Islet of Langerhans (tissue), 1 donor: ENCODE data around the gene KCTD12.

Experiments used
- FAIRE-seq: peaks from one replicate; lab custom pipeline; 2011; peaks lifted over from hg19 to GRCh38; lab: Jason Lieb, UNC

The KCTD12 gene

DNA sequence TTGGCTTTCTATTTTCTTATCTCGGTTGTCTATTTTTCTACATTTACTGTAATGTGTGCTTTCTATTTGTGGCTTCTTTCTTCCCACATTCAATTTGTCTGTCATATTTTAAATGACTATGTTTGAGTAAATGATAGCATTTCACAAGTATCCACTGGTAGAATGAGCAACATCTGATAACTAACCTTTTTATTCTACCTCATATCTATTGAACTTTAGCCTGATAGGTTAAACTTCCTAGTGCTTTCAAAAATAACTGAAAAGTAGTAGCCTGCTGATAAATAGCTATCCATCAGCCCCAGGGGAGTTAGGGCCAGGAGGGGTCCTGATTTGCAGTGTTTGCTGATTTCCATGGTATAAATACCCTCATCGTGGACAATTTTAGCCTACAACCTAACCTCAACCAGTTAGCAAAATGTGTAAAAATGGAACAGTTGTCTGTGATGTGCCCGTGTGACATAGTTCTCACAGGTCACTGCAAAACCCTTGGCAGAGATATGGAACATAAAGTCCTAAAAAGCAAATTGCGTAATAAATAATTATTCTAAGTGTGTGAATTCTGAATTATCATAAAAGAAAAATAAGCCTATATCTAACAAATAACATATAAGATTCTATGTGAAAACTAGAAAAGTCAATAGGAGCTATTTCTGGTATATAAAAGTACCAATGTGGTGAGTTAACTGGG lies 32.1 kb downstream of the KCTD12 start:
- peak; percentile 36 for FAIRE-seq

DNA sequence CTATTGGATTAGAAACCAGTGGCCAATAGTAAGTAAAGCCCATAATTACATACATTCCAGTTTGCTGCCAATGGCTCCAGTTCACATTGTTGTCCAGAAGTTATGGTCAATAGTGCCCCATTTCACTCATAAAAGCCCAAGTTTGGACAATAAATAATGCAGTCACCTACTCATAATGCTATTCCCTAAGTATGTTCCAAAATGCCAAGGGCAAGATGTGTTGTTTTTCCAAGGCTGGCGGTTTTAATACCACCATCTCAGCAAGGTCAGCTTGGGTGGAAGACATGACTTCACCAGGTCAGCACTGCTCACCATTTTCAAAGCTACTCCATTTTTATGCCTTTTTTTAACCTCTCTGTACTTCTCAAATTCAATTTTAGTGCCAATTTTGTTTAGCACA lies 32.7 kb downstream of the KCTD12 start:
- no peak for FAIRE-seq

DNA sequence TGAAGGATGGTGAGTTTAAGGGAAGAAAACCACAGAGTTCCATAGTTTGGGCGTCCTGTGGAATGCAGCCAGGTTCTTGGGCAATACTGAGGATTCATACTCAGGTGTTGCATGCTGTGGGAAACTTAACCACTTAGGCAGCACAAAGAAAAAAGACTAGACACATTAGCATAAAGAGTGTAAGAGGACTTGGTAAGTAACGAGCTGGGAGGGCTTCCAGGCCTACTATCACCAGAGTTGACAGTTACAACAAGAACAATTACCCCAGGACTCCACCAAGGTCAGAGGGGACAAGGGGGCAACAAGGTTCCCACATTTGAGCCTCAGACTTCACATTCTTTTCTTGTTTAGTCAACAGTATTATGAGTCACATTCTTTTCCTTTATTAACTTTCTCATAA lies 33.2 kb downstream of the KCTD12 start:
- no peak for FAIRE-seq

DNA sequence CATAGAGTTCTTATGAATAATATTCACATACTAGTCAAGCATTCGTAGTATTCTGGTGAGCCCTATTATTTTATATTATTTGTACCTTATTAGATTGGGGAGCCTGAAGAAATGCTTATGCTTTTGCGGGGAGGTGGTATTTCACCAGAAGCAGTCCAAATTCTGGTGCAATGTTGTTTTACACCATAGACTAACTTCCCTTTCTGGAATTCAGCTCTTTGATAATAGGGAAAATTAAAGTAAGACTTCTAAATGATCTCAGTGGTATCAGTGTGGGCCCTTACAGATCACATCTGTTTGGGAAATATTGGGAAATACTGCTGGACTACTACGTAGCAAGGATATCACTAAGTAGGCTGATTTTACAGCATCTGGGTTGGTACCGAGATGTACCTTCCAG lies 34.2 kb downstream of the KCTD12 start:
- FAIRE-seq = no peak

DNA sequence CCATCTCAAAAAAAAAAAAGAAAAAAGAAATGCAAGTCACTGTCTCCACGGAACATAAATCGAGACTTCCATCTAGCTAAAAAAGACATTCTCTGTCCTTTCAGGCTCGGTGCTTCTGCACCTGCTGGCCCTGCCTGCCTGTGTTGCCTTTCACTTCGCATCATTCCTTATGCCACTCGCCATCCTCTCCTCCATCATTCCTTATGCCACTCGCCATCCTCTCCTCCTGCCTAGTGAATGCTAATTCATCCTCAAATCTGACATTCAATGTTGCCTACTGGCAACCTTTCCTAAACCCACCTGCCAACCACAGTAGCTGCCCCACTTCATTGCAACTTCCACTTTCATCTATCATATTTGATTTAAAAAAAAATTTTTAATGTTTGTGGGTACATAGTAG lies 36.7 kb downstream of the KCTD12 start:
- no peak for FAIRE-seq

DNA sequence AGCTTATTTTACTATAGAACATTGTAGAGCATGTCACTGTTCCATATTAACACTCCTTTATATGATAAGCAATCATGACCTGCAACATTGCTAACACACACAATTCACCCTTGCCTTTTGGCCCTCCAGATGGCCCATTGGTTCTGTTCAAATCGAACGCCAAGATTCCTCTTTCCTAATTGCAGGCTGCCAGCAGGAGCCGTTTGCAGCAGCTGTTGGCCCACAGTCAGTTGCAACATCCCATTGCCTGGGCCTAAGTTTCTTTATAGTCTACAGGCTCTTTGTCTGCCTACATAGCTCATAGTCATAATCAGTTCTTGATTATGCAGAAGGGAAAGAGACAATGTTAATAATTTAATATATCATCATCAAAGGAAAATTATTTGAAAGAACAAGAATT lies 37.6 kb downstream of the KCTD12 start:
- FAIRE-seq = no peak

DNA sequence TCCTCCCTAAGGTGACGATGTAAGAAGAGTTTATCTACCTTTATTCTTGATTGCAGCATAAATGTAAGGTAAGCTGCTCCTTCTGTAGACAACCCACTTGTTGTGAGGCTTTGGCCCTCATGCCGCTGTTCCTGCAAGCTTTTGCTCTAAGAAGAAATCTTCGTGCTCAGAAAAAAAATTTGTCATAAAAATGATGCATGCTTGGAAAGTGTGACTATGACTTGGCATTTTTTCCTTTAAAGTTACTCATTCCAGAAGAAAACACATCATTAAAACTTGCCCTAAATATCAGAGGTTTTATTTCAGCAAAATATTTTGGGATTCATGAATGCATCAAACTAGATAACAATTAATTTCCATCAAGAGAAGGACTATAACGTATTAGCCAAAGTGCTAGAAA lies 39.8 kb downstream of the KCTD12 start:
- FAIRE-seq = no peak

DNA sequence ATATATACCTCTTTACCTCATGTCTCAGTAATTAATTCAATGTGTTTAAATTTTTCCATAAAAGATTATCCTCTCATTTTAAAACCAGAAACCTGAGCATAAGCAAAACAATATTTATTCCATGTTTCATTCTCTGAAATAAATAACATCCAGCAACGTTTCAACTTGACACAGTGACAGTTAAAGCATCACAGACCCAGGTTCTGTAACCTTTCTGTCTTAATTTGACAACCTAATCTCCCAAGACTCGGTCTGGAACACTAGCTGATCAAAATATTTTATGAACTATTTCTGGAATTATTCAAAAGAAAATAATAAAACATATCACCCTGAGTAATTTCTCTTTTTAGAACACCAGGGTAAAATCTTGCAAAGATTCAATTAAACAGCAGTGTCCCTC lies 40.3 kb downstream of the KCTD12 start:
- peak; percentile 24 for FAIRE-seq

DNA sequence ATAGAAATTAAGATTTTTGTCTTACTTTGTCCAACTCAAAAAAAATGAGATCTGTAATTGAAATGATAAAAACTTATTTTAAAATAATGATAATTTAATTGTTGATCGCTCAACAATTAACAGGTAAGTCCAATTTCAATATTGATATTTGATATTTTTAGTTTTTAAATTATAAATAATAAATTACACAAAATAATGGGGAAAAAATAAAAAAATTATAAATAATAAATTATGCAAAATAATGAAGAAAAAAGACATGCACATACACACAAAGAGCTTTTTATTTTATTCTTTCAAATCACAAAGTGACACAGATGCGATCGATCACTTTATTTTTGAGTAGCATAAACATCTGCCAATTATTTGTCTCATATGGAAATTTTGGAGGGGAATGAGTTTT lies 40.8 kb downstream of the KCTD12 start:
- FAIRE-seq = peak; percentile 75

DNA sequence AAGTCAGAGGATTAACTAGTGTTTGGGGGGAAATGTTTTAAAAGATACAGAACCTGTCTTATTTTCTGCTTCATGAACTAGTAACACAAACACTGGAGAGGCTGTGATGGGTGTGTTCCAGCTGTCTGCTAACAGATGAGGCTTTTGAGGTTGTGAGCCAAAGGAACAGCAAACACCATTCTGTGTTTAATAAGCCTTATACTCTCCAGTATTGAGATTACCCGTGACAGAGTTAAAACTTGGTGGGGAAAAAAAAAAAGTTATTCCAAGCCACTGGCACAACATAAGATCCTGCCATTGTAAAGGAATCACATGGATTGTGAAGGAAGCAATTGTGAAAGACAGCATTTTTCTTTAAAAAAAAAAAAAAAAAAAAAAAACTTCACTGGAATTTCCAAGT lies 48.4 kb downstream of the KCTD12 start:
- peak; percentile 93 for FAIRE-seq

DNA sequence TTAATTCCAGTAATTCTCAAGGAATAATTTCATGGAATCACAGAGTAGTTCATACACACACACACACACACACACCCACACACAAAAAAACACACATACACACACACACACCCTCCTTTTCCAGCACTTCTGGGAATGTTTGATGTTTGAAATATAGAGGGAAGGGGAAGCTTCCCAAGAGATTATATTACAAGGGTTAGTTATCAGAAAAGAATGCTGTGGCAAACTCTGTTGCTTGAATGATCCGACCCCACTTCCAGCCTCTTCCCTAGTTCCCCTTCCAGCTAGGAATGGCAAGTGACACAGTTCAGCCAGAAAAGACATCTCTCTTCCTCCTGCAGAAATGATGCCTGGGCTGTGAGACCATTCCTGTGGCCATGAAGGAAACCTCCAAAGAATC lies 49.9 kb downstream of the KCTD12 start:
- no peak for FAIRE-seq

DNA sequence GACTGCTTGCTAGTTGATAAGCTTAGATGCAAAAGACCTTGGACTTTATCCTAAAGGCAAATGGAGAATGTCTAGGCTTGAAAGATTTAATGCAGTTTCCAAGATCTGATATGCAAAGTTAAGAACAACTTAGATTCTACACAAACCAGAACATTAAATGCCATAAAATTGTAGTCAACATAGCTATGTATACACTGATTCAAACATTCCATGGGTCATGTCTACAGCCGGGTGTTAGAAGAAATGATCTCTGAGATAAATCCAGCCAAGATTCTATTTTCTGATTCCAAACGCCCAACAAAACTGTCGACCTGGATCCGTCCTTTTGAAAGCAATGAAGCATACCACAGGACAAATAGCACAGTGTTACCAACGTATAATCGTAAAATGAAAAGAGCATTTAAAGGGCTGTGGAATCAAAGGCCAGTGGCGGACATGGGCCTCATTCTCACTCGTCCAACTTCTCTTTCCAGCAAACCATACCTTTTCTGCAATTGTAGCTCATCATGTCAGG lies 52.7 kb downstream of the KCTD12 start:
- peak; percentile 30 for FAIRE-seq

DNA sequence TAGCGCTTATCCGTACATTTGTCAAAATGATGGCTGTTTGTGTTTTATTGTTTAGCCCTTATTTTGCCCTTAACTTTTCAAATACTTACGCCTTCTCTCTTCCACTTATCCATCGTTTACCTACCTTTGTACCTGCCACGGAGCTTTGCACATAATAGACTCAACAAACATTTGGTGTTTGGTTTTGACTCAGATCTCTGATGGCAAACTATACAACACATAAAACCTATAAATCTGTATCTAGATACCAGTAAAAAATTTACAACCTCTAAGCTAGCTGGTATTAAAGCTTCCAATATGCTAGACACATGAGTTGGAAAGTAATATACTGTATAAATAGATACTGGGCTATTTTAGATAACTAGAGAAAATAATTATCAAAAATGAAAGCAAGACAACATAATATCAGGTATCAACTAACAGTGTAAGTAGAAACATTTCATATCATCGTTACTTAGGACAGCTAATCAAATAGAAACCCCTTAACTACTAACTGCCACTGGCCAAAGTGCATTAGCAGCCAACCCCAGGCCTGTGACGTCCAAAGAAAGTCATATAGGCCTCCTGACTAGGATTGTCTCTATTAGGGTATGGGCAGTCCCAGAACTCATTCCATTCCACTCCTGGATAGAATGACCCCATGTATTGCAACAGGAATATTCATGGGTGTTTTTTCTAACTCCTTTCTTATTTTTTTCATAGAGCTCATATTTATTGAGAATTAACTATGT lies 53.8 kb downstream of the KCTD12 start:
- peak; percentile 92 for FAIRE-seq

DNA sequence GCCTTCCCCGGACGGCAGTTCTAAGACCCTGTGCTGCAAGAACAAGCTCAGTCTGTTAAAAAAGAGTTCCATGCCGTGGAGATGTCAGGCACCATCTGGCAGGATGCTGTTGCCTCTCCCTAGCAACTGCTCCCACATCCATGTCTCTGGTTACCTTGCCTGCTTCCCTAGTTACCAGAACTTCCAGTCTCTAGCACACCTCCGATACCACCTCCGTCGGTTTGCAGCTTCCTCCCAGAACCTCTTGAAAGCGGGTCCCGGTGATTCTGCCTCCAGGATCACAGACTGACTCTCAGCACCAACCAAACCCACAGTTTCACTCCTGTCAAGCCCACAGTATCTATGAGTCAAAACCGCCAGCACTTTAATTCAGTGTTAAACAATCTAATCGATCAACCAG lies 55.4 kb downstream of the KCTD12 start:
- FAIRE-seq = no peak
